ENCODE measurements around the gene AIFM1.

The AIFM1 gene

DNA sequence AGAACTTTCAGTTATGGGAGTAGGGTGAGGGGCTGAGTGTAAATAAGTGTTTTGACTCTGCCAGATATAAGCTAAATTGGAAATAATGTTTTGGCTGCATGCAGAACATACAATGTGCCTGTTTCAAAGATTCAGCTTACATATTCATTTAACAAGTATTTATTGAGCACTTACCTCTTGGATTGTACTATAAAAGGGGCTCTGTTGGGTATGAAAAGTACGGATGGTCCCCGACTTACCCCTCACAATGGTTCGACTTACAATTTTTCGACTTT, 799 bp upstream of the AIFM1 start:
- TF ChIP-seq TCF4 (CRISPR knock-in tag; IDR thresholded peaks at IDR 0.05; ENCODE audit: borderline replicate concordance): no peak
- no peak for TF ChIP-seq ZNF565 (CRISPR knock-in tag; conservative IDR thresholded peaks at IDR 0.05; ENCODE audit: low read depth)
- TF ChIP-seq TOX (CRISPR knock-in tag; IDR thresholded peaks at IDR 0.05; ENCODE audit: borderline replicate concordance): no peak
- no peak for TF ChIP-seq PPARA (CRISPR knock-in tag; IDR thresholded peaks at IDR 0.05; ENCODE audit: borderline replicate concordance)
- no peak for TF ChIP-seq ZFP3 (CRISPR knock-in tag; IDR thresholded peaks at IDR 0.05)
- TF ChIP-seq, protein P1, sequence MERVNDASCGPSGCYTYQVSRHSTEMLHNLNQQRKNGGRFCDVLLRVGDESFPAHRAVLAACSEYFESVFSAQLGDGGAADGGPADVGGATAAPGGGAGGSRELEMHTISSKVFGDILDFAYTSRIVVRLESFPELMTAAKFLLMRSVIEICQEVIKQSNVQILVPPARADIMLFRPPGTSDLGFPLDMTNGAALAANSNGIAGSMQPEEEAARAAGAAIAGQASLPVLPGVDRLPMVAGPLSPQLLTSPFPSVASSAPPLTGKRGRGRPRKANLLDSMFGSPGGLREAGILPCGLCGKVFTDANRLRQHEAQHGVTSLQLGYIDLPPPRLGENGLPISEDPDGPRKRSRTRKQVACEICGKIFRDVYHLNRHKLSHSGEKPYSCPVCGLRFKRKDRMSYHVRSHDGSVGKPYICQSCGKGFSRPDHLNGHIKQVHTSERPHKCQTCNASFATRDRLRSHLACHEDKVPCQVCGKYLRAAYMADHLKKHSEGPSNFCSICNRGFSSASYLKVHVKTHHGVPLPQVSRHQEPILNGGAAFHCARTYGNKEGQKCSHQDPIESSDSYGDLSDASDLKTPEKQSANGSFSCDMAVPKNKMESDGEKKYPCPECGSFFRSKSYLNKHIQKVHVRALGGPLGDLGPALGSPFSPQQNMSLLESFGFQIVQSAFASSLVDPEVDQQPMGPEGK (CRISPR knock-in tag; IDR thresholded peaks at IDR 0.05; ENCODE audit: borderline replicate concordance): no peak
- no peak for TF ChIP-seq GLIS3 (CRISPR knock-in tag; IDR thresholded peaks at IDR 0.05)
- TF ChIP-seq RARB (CRISPR knock-in tag; IDR thresholded peaks at IDR 0.05): no peak
- TF ChIP-seq ESRRG (CRISPR knock-in tag; IDR thresholded peaks at IDR 0.05): no peak
- TF ChIP-seq SNAI2 (CRISPR knock-in tag; IDR thresholded peaks at IDR 0.05): no peak
- no peak for TF ChIP-seq ZNF70 (CRISPR knock-in tag; IDR thresholded peaks at IDR 0.05)
- TF ChIP-seq CSDC2 (CRISPR knock-in tag; IDR thresholded peaks at IDR 0.05): no peak
- TF ChIP-seq, protein P2, sequence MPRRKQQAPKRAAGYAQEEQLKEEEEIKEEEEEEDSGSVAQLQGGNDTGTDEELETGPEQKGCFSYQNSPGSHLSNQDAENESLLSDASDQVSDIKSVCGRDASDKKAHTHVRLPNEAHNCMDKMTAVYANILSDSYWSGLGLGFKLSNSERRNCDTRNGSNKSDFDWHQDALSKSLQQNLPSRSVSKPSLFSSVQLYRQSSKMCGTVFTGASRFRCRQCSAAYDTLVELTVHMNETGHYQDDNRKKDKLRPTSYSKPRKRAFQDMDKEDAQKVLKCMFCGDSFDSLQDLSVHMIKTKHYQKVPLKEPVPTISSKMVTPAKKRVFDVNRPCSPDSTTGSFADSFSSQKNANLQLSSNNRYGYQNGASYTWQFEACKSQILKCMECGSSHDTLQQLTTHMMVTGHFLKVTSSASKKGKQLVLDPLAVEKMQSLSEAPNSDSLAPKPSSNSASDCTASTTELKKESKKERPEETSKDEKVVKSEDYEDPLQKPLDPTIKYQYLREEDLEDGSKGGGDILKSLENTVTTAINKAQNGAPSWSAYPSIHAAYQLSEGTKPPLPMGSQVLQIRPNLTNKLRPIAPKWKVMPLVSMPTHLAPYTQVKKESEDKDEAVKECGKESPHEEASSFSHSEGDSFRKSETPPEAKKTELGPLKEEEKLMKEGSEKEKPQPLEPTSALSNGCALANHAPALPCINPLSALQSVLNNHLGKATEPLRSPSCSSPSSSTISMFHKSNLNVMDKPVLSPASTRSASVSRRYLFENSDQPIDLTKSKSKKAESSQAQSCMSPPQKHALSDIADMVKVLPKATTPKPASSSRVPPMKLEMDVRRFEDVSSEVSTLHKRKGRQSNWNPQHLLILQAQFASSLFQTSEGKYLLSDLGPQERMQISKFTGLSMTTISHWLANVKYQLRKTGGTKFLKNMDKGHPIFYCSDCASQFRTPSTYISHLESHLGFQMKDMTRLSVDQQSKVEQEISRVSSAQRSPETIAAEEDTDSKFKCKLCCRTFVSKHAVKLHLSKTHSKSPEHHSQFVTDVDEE (CRISPR knock-in tag; IDR thresholded peaks at IDR 0.05): no peak
- TF ChIP-seq, protein P3, sequence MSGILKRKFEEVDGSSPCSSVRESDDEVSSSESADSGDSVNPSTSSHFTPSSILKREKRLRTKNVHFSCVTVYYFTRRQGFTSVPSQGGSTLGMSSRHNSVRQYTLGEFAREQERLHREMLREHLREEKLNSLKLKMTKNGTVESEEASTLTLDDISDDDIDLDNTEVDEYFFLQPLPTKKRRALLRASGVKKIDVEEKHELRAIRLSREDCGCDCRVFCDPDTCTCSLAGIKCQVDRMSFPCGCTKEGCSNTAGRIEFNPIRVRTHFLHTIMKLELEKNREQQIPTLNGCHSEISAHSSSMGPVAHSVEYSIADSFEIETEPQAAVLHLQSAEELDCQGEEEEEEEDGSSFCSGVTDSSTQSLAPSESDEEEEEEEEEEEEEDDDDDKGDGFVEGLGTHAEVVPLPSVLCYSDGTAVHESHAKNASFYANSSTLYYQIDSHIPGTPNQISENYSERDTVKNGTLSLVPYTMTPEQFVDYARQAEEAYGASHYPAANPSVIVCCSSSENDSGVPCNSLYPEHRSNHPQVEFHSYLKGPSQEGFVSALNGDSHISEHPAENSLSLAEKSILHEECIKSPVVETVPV (CRISPR knock-in tag; IDR thresholded peaks at IDR 0.05): no peak

DNA sequence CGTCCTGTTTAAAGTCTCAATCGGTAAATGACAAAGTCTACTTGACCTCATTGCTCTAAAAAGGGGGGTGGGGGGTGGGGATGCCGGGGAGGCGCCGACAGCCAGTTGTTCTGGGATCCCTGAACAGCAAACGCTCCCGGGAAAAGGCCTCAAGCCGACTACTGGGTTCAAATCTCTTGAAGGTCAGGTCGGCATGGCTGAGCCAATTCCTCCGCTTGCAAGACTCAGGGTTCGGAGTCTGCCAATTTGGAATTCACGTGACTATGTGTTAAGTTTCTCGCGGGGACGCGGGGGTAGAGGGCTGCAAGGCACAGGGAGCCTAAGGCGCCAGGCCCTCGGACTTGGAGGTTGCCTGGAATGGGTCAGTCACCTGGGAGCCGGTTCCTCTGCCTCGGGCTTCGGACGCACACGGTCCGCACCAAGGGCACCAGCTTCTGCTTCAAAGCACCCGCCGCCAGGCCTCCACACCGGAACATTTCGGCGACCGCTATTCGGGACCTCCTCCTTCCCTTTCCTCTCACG, 399 bp downstream of the AIFM1 start:
- ATAC-seq: no peak
- TF ChIP-seq ZNF8 (CRISPR knock-in tag; IDR thresholded peaks at IDR 0.05) (no peak), SNAI2 (CRISPR knock-in tag; IDR thresholded peaks at IDR 0.05) (no peak), BACH2 (CRISPR knock-in tag; IDR thresholded peaks at IDR 0.05; ENCODE audit: borderline replicate concordance) (no peak), GLIS3 (CRISPR knock-in tag; IDR thresholded peaks at IDR 0.05) (no peak), RARB (CRISPR knock-in tag; IDR thresholded peaks at IDR 0.05) (no peak), TCF4 (CRISPR knock-in tag; IDR thresholded peaks at IDR 0.05; ENCODE audit: borderline replicate concordance) (no peak), CSDC2 (CRISPR knock-in tag; IDR thresholded peaks at IDR 0.05) (no peak), OSR1 (CRISPR knock-in tag; IDR thresholded peaks at IDR 0.05) (no peak), ZNF565 (CRISPR knock-in tag; conservative IDR thresholded peaks at IDR 0.05; ENCODE audit: low read depth) (no peak), PPARA (CRISPR knock-in tag; IDR thresholded peaks at IDR 0.05; ENCODE audit: borderline replicate concordance) (no peak), ARNTL (CRISPR knock-in tag; IDR thresholded peaks at IDR 0.05; ENCODE audit: borderline replicate concordance, low read depth) (no peak)
- TF ChIP-seq, protein P1 (CRISPR knock-in tag; IDR thresholded peaks at IDR 0.05; ENCODE audit: borderline replicate concordance): no peak
- TF ChIP-seq, protein P4, sequence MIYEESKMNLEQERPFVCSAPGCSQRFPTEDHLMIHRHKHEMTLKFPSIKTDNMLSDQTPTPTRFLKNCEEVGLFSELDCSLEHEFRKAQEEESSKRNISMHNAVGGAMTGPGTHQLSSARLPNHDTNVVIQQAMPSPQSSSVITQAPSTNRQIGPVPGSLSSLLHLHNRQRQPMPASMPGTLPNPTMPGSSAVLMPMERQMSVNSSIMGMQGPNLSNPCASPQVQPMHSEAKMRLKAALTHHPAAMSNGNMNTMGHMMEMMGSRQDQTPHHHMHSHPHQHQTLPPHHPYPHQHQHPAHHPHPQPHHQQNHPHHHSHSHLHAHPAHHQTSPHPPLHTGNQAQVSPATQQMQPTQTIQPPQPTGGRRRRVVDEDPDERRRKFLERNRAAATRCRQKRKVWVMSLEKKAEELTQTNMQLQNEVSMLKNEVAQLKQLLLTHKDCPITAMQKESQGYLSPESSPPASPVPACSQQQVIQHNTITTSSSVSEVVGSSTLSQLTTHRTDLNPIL (CRISPR knock-in tag; IDR thresholded peaks at IDR 0.05; ENCODE audit: low read depth): no peak

More for the DNA sequence above, 799 bp upstream of the AIFM1 start:
- peak; percentile 8; the same call in 2 of the 3 replicates for ATAC-seq

DNA sequence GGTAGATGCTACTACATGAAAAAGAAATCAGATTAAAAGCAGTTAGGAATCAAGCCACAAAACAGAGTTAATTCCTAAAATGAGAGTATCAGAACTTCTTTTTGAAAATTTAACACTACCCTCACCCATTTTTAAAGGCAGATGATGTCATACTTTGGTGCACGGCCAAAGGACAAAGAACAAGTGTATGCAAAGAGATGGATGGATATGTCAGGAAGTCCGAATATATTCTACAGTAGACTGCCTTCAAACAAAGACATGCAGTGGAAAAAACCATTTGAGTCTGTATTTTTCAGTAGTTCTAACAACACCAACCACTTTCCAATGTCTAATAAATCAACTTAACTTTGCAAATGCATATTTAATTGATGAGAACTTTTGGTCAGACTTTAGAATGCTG, 2.2 kb downstream of the AIFM1 start:
- TF ChIP-seq TCF4 (CRISPR knock-in tag; IDR thresholded peaks at IDR 0.05; ENCODE audit: borderline replicate concordance) (no peak), ARNTL (CRISPR knock-in tag; IDR thresholded peaks at IDR 0.05; ENCODE audit: borderline replicate concordance, low read depth) (no peak), ZNF8 (CRISPR knock-in tag; IDR thresholded peaks at IDR 0.05) (no peak)
- TF ChIP-seq, protein P2 (CRISPR knock-in tag; IDR thresholded peaks at IDR 0.05): no peak
- no peak for ATAC-seq
